Mammary epithelial cell (primary cell): ENCODE results near the gene CROCC2.

ENCODE experiments used
- EZH2 ChIP-seq: IDR thresholded peaks from 2 replicates; pipeline ENCODE4 v1.6.1; 2012; ENCODE audit warnings: low read length, inconsistent platforms, borderline replicate concordance
- TF ChIP-seq, protein P1 (sequence below), 2 donors: IDR thresholded peaks in 1 of 2; conservative IDR thresholded peaks in 1 of 2; 2 replicates each; pipeline ENCODE4 v1.5.1; 2011 to 2012; ENCODE audit warnings: inconsistent platforms in 2 of 2, low read length in 2 of 2, mild to moderate bottlenecking in 2 of 2, control low read depth in 1 of 2, low read depth in 1 of 2; ENCODE audit not compliant: insufficient read depth in 1 of 2; ENCODE audit errors: extremely low read depth in 1 of 2

DNA sequence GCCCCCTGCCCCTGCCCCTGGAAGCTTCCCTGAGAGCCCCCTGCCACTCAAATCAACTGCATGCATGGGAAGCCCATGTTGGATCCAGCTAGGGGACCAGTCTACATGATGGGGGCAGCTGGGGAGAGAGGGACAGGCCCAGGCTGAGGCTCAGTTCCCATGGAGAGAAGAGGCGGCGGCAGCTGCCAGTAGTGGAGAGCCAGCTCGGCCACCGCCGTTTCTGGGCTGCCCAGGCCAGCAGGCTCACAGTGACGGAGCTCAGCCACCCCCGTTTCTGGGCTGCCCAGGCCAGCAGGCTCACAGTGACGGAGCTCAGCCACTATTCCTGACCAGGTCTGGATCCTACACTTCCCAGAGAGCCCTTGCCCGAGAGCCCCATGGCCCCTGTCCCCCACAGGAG lies 13.8 kb upstream of the CROCC2 start:
- TF ChIP-seq EZH2, result no peak
- TF ChIP-seq, protein P1, sequence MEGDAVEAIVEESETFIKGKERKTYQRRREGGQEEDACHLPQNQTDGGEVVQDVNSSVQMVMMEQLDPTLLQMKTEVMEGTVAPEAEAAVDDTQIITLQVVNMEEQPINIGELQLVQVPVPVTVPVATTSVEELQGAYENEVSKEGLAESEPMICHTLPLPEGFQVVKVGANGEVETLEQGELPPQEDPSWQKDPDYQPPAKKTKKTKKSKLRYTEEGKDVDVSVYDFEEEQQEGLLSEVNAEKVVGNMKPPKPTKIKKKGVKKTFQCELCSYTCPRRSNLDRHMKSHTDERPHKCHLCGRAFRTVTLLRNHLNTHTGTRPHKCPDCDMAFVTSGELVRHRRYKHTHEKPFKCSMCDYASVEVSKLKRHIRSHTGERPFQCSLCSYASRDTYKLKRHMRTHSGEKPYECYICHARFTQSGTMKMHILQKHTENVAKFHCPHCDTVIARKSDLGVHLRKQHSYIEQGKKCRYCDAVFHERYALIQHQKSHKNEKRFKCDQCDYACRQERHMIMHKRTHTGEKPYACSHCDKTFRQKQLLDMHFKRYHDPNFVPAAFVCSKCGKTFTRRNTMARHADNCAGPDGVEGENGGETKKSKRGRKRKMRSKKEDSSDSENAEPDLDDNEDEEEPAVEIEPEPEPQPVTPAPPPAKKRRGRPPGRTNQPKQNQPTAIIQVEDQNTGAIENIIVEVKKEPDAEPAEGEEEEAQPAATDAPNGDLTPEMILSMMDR (conservative IDR thresholded peaks at IDR 0.05 in 1 of 2, IDR thresholded peaks at IDR 0.05 in 1 of 2; ENCODE audit: extremely low read depth in 1 of 2, insufficient read depth in 1 of 2, low read depth in 1 of 2, low read length in 2 of 2), result no peak
